GM19239 (cell line): ENCODE measurements around the gene CPXM2.

Experiments used
- DNase-seq: peaks from one replicate; pipeline ENCODE4 v3.0.0; 2011; ENCODE audit warnings: low spot score; ENCODE audit not compliant: insufficient read length
- FAIRE-seq: peaks from 2 replicates; lab custom pipeline; 2011; peaks lifted over from hg19 to GRCh38; lab: Jason Lieb, UNC

CPXM2 gene

DNA sequence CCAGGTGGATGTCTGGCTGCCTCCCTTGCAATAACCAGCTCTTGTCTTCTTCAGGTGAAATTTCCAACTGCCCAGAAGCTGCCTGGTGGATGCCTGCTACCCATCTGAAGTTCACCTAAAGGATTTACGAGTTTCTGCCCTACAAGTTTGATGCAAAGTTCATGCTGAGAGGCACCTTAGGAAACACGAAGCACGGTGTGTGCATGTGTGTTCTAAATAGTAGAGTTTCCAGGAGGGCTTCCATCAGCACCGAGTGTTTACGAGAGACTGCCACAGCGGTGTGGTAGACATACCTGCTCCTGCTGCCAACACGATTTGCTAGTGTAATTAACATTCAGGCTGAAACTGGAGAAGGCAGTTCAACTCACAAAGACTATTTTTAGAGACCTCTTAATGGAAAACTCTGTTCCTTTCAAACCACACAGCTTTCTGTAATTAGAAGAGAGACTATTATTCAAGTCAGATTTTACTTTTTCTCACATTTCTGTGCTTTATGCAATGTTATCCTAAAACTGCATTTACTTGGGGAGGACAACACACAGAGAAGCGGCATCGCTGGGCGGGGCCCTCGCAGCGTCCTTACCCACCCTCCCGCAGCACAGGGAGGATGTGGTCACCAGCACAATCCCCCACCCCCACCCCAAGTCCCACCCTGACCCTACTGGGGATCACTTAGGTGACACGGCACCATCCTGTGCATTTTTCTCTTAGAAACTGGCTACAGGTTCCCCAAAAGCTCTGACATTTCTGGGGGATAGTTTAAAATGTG, 15.5 kb upstream of the CPXM2 start:
- DNase-seq = no peak
- FAIRE-seq = no peak

DNA sequence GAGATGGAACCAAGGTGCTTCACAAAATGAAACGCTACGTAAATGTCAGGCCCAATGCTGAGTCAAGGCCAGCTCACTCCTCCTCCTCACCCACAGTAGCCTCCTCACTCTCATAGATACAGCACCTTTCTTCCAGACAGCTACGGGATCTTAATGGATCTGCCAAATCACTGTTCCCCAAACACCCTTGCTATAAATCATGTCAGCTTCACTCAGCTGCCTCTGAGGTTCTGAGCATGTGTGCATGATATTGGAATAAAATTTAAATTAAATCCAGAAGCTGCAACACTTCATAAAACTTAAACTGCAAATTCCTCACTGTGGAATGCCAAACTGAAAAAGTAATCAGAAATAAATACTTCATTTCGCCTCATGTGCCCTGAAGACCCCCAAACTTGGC, 14.7 kb upstream of the CPXM2 start:
- FAIRE-seq (no peak), DNase-seq (no peak)

DNA sequence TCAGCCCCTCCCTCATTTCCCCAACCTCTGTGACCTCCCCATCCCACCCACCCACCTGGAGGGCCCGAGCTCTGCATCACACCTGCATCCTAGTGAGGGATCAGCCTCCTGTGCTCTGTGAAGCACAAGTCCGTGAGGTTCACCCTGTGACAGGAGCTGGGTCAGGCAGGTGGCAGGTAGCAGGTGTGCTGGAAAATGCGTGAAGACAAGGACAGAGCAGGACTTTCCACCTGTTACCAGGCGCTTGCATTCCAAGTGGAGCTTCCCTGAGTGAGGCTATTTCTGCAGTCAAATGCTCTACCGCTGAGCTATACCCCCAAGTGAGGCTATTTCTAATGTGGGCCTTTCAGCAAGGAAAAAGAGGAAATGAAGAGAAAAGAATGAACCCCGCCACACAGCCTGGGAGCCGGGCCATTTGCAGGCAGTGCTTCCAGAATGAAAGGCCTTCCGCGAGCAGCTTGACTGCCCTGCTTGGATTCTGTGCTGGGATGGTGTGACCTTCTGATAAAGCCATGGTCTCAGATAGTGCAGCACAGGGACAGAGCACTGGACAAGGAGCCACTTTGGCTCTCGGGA, 13.3 kb upstream of the CPXM2 start:
- FAIRE-seq = no peak
- DNase-seq = no peak

DNA sequence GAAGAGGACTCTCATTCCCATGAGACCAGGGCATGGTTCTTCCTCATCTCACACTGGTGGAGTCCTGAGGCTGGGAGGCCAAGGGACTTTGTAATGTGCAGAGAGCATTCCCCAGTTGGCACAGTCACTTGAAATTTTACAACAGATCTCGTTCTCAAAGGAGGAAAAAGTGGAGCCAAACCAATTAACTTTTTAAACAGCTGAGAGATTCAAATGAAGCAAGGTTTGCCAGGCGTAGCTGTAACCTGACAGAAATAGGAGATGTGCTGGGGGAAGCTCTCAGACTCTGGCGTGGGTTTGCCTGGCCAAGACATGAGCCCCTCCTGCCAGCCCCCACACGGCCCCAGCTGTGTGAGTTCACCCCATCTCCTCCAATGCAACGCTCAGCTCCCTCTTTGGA, 12.0 kb upstream of the CPXM2 start:
- no peak for FAIRE-seq
- no peak for DNase-seq

DNA sequence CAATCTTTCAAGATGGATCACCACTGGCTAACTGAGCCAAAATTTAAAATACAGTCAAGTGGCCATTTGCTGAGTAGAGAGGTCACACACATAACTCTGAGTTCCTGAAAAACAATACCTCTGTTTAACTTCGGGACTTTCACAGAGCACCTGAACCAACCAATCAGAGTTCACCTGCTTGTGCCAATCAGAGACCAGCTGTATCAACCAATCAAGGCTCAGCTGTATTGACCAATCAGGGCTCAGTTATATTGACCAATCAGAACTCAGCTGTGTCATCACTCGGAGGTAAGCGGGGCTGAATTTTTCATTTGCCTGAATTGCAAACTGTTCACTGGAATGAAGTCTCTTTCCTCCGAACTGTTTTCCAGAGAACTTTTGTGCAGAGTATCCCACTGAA, 10.0 kb upstream of the CPXM2 start:
- no peak for DNase-seq
- no peak for FAIRE-seq

DNA sequence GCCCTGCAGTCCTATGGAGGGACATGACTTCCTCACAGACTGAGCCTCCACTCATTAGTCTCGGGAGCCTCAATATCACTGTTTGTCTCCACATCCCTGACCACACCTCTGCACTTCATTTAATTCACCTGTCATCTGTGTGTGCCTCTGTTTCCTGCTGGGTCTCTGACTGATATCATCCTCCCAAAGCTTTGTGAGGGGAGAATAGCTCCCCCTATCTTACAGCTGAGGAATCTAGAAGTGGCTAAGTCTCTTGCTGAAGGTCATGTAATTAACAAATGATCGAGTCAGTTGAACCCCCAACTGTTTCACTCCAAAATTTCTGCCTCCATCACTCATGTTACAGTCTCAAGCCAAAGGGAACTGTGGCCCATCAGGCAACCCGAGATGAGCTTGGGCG, 5.5 kb upstream of the CPXM2 start:
- DNase-seq (no peak), FAIRE-seq (no peak)

DNA sequence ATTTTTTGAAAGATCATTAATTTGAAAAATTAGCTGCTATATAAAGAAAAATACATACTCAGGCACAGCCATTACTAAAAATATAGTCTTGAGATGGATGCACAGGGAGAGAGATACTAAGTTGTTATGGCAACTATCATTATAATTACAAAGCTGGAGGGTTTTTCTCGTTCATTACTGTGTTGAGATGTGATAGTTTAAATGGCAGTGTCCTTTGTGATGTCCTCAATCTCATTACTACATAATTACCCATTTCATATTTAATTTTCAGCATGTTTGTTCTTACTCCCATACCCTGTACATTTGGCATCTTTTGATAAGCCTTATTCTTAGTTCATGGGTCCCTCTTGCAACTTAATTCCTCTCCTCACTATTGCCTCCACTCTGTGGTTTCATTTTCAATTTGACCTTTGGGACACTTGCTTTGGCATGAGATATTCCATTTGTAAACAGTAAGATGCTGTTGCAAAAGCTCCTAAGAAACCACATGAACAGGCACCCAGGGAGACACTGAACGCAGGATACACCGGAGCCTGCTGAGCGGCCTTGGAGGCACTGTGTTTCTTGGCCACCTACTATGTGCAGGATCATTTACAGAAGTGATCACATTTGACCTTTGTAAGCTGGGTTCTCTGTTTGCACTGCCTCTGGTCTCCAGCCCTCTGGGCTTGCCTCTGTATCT, 4.8 kb upstream of the CPXM2 start:
- FAIRE-seq = no peak

DNA sequence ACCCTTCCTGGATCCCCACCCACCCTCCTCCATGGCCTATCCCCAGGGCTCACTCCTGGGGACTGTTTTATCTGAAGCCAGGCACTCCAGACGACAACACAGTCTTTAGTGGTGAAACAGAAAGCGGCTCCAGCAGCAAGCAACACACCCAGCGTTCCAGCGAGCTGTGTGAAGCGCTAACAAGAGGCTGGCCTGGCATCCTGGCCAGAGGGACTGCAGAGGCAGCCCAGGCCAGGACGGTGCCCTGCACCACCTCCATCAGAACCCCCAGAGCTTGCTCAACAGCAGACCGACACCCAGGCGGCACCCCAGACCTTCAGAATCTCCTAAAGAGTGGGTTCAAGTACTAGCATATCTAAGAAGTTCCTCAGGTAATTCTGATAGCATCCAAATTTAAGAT, 2.0 kb upstream of the CPXM2 start:
- FAIRE-seq (no peak), DNase-seq (no peak)

More for the DNA sequence above, 4.8 kb upstream of the CPXM2 start:
- DNase-seq = no peak

DNA sequence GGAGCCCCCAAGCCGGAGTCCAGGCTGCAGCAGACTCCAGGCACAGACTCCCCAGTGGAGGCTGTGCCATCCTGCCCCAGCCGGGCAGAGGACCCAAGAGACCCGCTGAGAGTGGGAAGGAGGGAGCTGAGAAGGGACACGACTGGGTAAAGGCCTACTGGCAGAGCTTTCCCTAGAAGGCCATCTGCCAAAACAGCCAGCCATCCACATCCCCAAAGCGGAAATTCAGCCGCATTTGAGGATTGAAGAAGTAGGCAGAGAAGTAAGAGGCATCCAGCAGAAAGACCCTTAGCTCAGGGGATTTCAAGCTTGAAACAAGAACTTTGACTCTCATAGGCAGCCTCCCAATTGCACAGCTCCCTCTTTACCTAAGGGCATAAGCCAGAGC, 857 bp downstream of the CPXM2 start:
- DNase-seq (no peak), FAIRE-seq (no peak)

DNA sequence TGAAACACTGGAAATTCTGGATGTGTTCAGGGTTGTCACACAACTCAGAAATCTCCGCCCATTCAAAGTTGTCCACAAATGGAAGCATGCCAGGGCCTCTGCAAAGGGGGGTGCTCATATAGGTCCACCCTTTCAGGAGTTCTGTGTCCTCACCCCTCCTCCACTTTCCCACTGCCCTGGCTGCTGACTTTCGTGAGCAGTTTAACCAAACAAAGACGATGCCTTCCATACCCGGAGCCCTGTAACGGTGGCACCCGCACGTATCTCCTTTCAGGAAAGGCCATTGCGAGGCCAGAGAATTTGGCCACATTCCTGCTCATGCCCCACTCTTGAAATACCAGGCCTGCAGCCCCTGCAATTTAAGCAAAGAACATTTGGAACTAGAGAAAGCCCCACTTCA, 1.4 kb downstream of the CPXM2 start:
- no peak for DNase-seq
- FAIRE-seq = no peak

DNA sequence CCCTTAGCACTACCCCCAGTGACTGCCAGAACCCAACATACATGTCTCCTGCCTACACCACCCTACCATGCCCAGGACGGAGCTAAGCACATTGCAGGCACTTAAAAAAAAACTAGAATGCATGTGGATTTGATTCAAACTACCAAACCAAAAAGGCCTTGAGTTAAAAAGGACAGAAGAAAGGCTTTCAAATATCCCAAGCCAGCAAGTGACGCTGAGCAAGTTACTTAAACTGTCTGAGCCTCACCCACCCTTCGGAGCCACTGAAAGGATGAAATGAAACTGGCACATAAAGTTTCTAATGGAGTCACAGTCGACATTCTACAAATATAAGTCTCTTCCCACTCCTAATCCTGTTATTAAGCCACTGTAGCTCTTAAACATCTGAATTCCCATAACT, 1.8 kb downstream of the CPXM2 start:
- DNase-seq (no peak), FAIRE-seq (no peak)

DNA sequence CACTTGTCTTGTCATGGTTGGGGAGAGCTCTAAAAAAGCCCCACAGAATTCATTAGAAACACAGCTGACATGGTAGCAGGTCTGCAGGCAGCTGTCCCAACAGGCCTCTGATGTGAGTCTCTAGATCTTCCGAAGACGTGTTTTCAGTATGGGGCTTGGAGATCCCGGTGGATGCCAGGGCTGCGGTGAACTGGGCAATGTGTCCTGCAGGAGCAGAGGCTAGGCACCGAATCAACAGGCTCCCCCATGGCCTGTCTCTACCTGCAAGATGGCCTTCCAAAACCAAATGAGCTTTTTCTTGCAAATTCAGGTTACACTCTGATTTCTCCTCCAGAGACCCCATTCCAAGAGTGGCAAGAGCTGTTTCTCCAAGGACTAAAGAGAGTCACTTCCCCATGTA, 2.9 kb downstream of the CPXM2 start:
- FAIRE-seq = no peak
- DNase-seq = no peak

DNA sequence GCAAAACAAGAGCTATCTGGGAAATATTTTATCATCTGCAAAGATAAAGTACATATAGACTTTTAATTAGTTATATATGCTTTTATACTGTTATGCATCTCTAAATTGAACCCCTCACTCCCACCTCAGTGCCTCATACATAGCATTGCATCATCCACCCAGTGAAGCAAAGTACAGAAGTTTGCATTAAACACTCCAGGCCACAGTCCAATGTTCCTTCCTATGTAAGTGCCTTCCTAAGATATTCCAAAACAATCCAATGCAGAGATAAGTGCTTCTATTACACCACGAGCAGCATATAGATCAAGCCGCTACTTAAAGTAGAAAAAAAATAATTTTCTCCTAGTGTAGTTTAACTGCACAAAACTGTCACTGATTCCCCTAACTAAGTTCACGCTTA, 3.4 kb downstream of the CPXM2 start:
- DNase-seq = no peak
- FAIRE-seq = no peak

DNA sequence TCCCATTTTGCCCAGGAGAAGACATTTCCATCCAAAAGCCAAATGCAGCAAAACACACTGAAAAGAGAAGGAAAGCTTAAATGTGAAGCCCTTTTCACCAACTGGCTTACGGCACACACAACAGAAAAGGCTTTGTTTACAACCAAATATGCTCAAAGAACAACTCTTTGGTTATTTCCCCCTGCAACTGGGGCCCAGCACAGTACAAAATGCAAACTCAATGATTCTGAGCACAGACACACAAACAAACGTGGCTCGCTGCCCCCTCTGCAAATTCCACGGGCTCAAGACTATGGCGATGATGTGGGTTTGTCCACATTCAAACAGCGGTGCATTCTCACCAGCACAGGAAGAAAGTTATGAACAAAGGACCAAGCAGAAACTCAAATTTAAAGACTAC, 5.3 kb downstream of the CPXM2 start:
- FAIRE-seq (no peak), DNase-seq (no peak)

DNA sequence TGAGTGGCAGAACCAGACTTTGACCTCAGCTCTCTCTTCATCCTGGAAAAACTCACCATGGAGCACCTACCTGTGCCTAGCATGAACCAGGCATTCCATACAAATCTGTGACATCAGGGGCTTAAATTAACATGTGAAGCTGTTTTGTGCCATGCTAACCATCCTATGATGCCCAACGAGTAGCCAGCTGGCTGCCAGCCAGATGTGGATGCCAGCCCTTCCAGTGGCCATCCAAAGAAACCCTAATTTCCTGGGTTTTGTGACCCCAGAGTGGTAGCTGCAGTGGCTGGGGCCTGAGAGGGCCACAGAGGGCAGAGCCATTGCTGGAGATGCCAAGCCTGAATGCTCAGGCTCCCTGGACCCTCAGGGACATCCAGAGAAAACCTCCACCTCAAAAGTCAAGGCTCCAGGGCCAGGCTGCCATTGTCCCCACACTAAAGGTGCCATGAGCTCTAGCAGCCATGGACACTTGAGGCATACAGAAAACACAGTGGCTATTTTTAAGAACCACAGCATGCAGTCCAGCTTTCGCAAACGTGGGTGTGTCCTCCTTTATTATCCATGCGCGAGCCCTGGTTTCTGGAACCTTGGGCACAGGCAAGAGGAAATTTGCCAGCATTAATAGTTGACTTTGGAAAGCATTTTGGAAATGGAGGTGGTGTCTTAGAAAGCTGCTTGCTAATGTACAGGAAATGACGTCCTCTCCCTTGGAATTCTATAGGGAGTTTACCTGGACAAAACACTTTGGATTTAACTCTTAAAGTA, 6.0 kb downstream of the CPXM2 start:
- no peak for FAIRE-seq
- no peak for DNase-seq

DNA sequence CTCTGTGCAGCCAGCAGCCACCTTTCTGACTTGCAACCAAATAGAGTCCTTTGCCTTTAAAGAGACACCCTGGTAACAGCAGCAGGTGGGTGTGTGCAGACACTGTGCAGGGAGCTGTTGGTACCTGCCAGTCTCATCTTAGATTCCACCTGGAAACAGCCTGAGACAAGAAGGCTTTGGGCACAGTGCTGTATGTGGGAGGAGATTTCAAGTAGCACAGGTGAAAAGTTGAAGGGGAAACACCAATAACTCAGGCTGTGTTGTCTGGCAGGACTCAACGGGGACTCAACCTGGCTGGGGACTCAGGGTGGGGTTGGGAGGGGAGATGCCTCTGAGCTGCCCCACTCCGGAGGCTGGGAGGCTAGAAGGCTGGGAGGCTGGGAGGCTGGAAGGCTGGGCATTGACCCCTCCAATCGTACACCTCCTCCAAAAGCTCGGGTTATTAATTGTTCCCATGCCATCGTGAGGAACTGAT, 6.7 kb downstream of the CPXM2 start:
- no peak for DNase-seq
- no peak for FAIRE-seq

DNA sequence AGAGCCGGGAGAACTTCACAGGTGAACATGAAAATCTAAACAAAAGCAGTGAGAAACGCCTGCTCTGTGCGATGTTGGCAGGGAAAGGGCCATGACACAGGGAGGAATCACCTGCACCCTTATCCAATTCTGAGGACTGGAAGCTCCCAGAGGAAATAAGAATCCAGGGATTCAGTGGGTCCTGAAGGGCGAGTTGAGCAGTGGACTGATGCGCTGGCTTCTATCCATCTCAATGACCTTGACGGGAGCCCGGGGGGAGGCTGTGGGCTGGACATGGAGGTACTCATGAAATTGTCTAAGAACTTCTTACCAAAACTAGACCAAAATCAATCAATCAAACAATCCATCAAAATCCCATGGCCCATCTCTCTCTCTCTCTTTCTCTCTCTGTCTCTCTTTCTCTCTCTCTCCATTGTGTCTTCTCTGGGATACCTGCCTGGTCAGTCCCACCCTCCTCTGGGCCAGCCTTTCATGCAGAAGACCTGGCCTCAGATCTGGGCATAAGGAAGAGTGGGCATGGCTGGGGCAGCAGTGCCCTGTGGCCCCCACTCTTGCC, 7.2 kb downstream of the CPXM2 start:
- DNase-seq (no peak), FAIRE-seq (no peak)

DNA sequence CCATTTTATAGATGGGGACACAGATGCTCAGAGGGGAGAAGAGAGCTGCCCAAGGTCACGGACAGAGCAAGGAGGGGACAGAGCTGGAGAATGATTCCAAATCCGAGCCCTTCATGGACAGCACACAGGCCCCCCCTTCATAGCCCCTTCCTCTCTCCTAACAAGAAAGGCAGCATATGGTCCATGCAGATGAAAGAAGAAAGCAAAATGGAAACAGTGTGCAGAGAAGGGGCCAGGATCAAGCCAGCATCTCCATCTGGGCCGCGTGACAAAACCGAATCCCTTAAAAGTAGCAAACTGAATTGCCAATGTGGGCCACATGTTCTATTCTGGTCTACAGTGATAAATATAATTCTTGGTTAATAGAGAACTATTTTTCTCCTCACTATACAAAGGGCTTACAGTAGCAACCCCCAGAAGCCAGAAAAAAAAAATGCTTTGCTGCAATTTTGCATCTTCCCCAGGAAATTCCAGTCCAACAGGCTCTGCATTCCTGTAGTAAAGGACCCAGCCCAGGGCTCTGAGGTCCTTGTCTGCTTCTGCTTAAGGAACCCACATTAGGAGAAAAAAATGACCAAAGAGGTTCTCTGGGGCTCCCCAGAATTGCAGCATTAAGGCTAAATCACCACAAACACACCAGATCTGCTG, 7.8 kb downstream of the CPXM2 start:
- no peak for FAIRE-seq
- DNase-seq = no peak

DNA sequence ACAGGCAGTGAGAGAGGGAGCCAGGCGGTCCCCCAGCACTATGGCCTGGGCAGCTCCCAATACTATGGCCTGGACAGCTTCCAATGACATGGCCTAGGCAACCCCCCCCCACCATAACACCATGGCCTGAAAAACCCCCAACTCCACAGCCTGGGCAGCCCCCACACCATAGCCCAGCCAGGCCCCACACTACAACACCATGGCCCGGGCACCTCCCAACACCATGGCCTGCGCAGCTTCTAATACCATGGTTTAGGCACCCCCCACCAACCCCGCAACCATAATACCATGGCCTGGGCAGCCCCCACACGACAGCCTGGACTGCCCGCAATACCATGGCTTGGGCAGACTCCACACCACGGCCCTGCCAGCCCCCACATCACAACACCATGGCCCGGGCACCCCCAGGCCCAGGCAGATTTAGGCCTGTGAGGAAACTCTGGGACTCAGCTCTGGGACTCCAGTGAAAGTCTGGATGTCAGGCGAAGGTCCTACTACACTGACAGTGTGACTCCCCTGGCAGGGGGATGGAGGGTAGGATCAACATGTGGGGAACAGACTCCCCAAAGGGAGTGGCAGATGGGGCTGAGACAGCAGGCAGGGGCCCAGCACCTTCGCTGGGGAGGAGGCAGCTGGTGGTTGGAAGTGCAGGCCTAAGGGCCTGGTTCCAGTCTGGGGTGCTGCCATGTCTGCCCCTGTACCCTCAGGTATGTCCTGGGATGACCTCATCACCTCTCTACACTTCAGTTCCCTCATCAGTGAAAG, 8.7 kb downstream of the CPXM2 start:
- FAIRE-seq (no peak), DNase-seq (no peak)
